Measurements from ENCODE around the gene LSM5.
A peak's percentile ranks its signal among the peaks of the same experiment; 100 is the strongest.

LSM5 gene

GRCh38 chr7:32489788-32490126, 423 bp downstream of the LSM5 start:
- Histone ChIP-seq H3K9me3 (ENCODE audit: insufficient read depth, low read length) (no peaks in the 10 kb centered on the region), H3F3A (ENCODE audit: insufficient read depth) (peaks cover 22% of the 10 kb centered on the region), H3K79me2 (ENCODE audit: insufficient read depth, low read length) (peaks cover 12% of the 10 kb centered on the region), H3K4me3 (ENCODE audit: insufficient read depth, low read length, poor library complexity, severe bottlenecking) (peak overlapping the region; percentile 60), H3K36me3 (ENCODE audit: low read length) (peaks cover 16% of the 10 kb centered on the region; the same call in 1 of the 2 replicates), H3K9me2 (replicated peaks; ENCODE audit: insufficient read depth, low read length) (no peaks in the 10 kb centered on the region), H3K27ac (ENCODE audit: low read depth, low read length) (peak overlapping the region; percentile 35), H3K27me3 (ENCODE audit: low read length) (no peaks in the 10 kb centered on the region), H4K20me1 (ENCODE audit: low read depth, low read length) (0 out of 2 replicates have a peak, but pooled peaks cover 3% of the 10 kb centered on the region), H3K9ac (ENCODE audit: low read length) (peak overlapping the region; percentile 66), H2AFZ (ENCODE audit: low read depth, low read length, severe bottlenecking) (peak overlapping the region; percentile 68), H3K4me2 (ENCODE audit: low read depth, low read length, poor library complexity, severe bottlenecking) (peak overlapping the region; percentile 76)
- TF ChIP-seq CTCF (IDR thresholded peaks at IDR 0.05; ENCODE audit: insufficient read depth, low read length, poor library complexity, severe bottlenecking) (no peak), EZH2phosphoT487 (conservative IDR thresholded peaks at IDR 0.05; ENCODE audit: low read length) (no peak)

GRCh38 chr7:32481921-32482320, 8.3 kb downstream of the LSM5 start:
- Histone ChIP-seq H3K79me2 (ENCODE audit: insufficient read depth, low read length) (no peaks in the 10 kb centered on the region), H3K9me2 (replicated peaks; ENCODE audit: insufficient read depth, low read length) (no peaks in the 10 kb centered on the region), H4K20me1 (ENCODE audit: low read depth, low read length) (0 out of 2 replicates have a peak, but pooled peaks cover 3% of the 10 kb centered on the region), H2AFZ (ENCODE audit: low read depth, low read length, severe bottlenecking) (no peak overlapping the region), H3K9me3 (ENCODE audit: insufficient read depth, low read length) (no peaks in the 10 kb centered on the region), H3K4me3 (ENCODE audit: insufficient read depth, low read length, poor library complexity, severe bottlenecking) (no peak overlapping the region), H3F3A (ENCODE audit: insufficient read depth) (peaks cover 6% of the 10 kb centered on the region; the same call in 1 of the 2 replicates), H3K27me3 (ENCODE audit: low read length) (no peaks in the 10 kb centered on the region), H3K27ac (ENCODE audit: low read depth, low read length) (no peak overlapping the region), H3K4me2 (ENCODE audit: low read depth, low read length, poor library complexity, severe bottlenecking) (no peak overlapping the region), H3K9ac (ENCODE audit: low read length) (no peak overlapping the region), H3K36me3 (ENCODE audit: low read length) (peaks cover 10% of the 10 kb centered on the region; the same call in 1 of the 2 replicates)
- TF ChIP-seq EZH2phosphoT487 (conservative IDR thresholded peaks at IDR 0.05; ENCODE audit: low read length) (no peak), CTCF (IDR thresholded peaks at IDR 0.05; ENCODE audit: insufficient read depth, low read length, poor library complexity, severe bottlenecking) (no peak)

GRCh38 chr7:32481176-32481575, 9.0 kb downstream of the LSM5 start:
- TF ChIP-seq EZH2phosphoT487 (conservative IDR thresholded peaks at IDR 0.05; ENCODE audit: low read length) = no peak
- no peak for TF ChIP-seq CTCF (IDR thresholded peaks at IDR 0.05; ENCODE audit: insufficient read depth, low read length, poor library complexity, severe bottlenecking)
- Histone ChIP-seq H3F3A (ENCODE audit: insufficient read depth) (no peaks in the 10 kb centered on the region), H2AFZ (ENCODE audit: low read depth, low read length, severe bottlenecking) (no peak overlapping the region), H3K9me2 (replicated peaks; ENCODE audit: insufficient read depth, low read length) (no peaks in the 10 kb centered on the region), H3K27ac (ENCODE audit: low read depth, low read length) (no peak overlapping the region), H3K9ac (ENCODE audit: low read length) (no peak overlapping the region), H3K4me3 (ENCODE audit: insufficient read depth, low read length, poor library complexity, severe bottlenecking) (no peak overlapping the region), H3K36me3 (ENCODE audit: low read length) (peaks cover 3% of the 10 kb centered on the region; the same call in 1 of the 2 replicates), H3K79me2 (ENCODE audit: insufficient read depth, low read length) (no peaks in the 10 kb centered on the region), H3K4me2 (ENCODE audit: low read depth, low read length, poor library complexity, severe bottlenecking) (no peak overlapping the region), H3K27me3 (ENCODE audit: low read length) (no peaks in the 10 kb centered on the region), H4K20me1 (ENCODE audit: low read depth, low read length) (no peaks in the 10 kb centered on the region), H3K9me3 (ENCODE audit: insufficient read depth, low read length) (no peaks in the 10 kb centered on the region)

Data from SU-DHL-6 (cell line).